Endothelial cell of umbilical vein (primary cell): ENCODE results near the gene HCN2.

Source experiments
- CTCF ChIP-seq, 2 donors: IDR thresholded peaks; 1 replicate in 1 of 2; 2 replicates in 1 of 2; pipeline ENCODE4 v1.5.1; 2011; ENCODE audit warnings: low read length in 2 of 2, mild to moderate bottlenecking in 2 of 2, moderate library complexity in 2 of 2, control low read depth in 1 of 2, inconsistent platforms in 1 of 2, low read depth in 1 of 2; ENCODE audit not compliant: insufficient read depth in 1 of 2; ENCODE audit errors: extremely low read depth in 1 of 2
- JUN ChIP-seq: IDR thresholded peaks from 2 replicates; pipeline ENCODE4 v1.6.1; 2011; ENCODE audit warnings: borderline replicate concordance, low read depth; ENCODE audit not compliant: insufficient read length, insufficient read depth
- MYC ChIP-seq: IDR thresholded peaks from one replicate; pipeline ENCODE4 v1.6.1; 2011; ENCODE audit warnings: mild to moderate bottlenecking, low read depth, low read length
- POLR2A ChIP-seq: IDR thresholded peaks from 2 replicates; pipeline ENCODE4 v1.6.1; 2012; ENCODE audit warnings: low read depth, mild to moderate bottlenecking, control low read depth, low read length

- no peak for TF ChIP-seq CTCF (IDR thresholded peaks at IDR 0.05; ENCODE audit: extremely low read depth in 1 of 2, insufficient read depth in 1 of 2, low read depth in 1 of 2, low read length in 2 of 2)
- TF ChIP-seq POLR2A = no peak
- no peak for TF ChIP-seq JUN
- no peak for TF ChIP-seq MYC
Observed at GRCh38 chr19:615619-616018, 25.9 kb downstream of the HCN2 start.
